Measurements from ENCODE around the gene GRIN1.

The GRIN1 gene

GRCh38 chr9:137180491-137180890, 41.5 kb downstream of the GRIN1 start:
- DNase-seq: no peak

GRCh38 chr9:137181680-137182079, 42.7 kb downstream of the GRIN1 start:
- no peak for DNase-seq

- DNase-seq: no peak
Measured at GRCh38 chr9:137182836-137183235, 43.9 kb downstream of the GRIN1 start.

GRCh38 chr9:137183980-137184595, 45.1 kb downstream of the GRIN1 start:
- DNase-seq: no peak

GRCh38 chr9:137184881-137185660, 46.1 kb downstream of the GRIN1 start:
- DNase-seq: no peak

- no peak for DNase-seq
Measured at GRCh38 chr9:137185921-137186320, 47.0 kb downstream of the GRIN1 start.

GRCh38 chr9:137186385-137186784, 47.4 kb downstream of the GRIN1 start:
- DNase-seq: no peak

- no peak for DNase-seq
Measured at GRCh38 chr9:137187386-137187785, 48.4 kb downstream of the GRIN1 start.

GRCh38 chr9:137188086-137188489, 49.1 kb downstream of the GRIN1 start:
- no peak for DNase-seq

GRCh38 chr9:137188490-137189296, 49.7 kb downstream of the GRIN1 start, which contains the start of the genes ANAPC2 and SSNA1:
Gene ANAPC2 (minus strand): TSS chr9:137188560. CDS start chr9:137188532, 28 bp downstream.
Gene SSNA1 (plus strand): TSS chr9:137188676. CDS start chr9:137188727, 51 bp downstream.
- DNase-seq: peak; percentile 84 to 89

GRCh38 chr9:137189297-137190295, 50.6 kb downstream of the GRIN1 start:
- no peak for DNase-seq

- no peak for DNase-seq
Measured at GRCh38 chr9:137190315-137190856, 51.4 kb downstream of the GRIN1 start.

- DNase-seq: no peak
Measured at GRCh38 chr9:137191245-137191644, 52.3 kb downstream of the GRIN1 start.

- DNase-seq: peak; percentile 57 to 74
Measured at GRCh38 chr9:137191691-137192447, 52.9 kb downstream of the GRIN1 start.

GRCh38 chr9:137192448-137192780, 53.5 kb downstream of the GRIN1 start:
- no peak for DNase-seq

- no peak for DNase-seq
Measured at GRCh38 chr9:137192859-137193258, 53.9 kb downstream of the GRIN1 start.

GRCh38 chr9:137193771-137194170, 54.8 kb downstream of the GRIN1 start:
- DNase-seq: no peak

GRCh38 chr9:137194388-137194787, 55.4 kb downstream of the GRIN1 start:
- peak; percentile 86 to 93 for DNase-seq

- no peak for DNase-seq
Measured at GRCh38 chr9:137194909-137195308, 56.0 kb downstream of the GRIN1 start.

GRCh38 chr9:137195525-137196220, 56.7 kb downstream of the GRIN1 start:
- no peak for DNase-seq
